ENCODE data around the gene AJUBA.

GRCh38 chr14:22994762-22995275 is 12.5 kb upstream of the AJUBA start:
- TF ChIP-seq CTCF (IDR thresholded peaks at IDR 0.05; ENCODE audit: low read depth, low read length) (peak; percentile 72), EZH2phosphoT487 (IDR thresholded peaks at IDR 0.05; ENCODE audit: low read depth) (no peak)
